ENCODE data around the gene HOXD1. TPM values are rescaled to one million over a fixed set of nuclear protein-coding genes. Genes with fewer than 3 reads are reported as not detected.

HOXD1 gene
- total RNA-seq, 2 experiments from 2014 or later: not detected

DNA sequence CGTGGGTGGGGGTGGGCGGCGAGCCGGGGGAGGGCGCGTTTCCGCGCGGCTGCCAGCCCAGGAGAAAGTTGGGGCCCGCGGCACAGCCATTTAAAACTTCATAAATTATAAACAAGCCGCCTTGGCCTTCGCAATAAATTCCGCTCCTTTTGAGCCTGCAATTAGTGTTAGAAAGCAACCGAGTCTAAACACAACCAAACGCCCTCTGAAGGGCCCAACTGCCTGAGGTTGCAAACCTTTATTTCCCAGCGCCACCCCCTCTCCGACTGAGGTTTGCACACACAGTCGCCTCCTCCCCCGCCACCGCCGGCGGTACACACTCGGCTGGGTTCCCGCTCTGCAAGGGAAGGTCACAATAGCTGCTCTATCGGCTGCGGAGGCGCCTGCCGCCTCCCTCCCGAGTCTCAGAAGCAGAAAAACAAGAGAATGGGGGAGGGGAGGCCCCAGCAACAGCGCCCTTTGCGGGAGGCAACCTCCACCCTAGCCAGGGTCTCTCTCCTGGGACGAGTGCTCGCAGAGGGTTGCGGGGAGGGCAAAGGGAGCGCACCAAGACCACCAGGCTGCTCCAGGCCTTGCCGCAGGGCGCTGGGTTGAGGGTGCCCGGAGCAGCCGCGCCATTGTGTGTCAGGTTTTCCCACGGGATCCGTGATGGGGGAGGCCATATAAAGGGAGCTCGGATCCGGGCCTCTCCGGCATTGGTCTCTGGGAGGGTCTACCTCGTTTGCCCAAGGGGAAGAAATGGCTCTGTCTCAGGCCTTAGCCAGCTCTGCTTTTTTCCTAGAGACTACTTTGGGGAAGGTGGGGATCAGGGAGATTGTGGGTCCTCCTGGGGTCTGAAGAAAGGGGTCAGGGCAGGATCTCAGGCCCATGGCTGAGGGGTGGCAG is 13.4 kb upstream of the HOXD1 start:
- Mint-ChIP-seq H3K27me3 (peaks cover 84% of the 10 kb centered on the region), H3K4me3 (no peak overlapping the region), H3K9me3 (peaks cover 1% of the 10 kb centered on the region), H3K27ac (no peak overlapping the region), H3K36me3 (ENCODE audit: low read depth) (no peaks in the 10 kb centered on the region), H3K4me1 (ENCODE audit: low read depth) (peaks cover 17% of the 10 kb centered on the region)
- DNase-seq (peak; percentile 66), ATAC-seq (peak; percentile 60)
- ChIA-PET CTCF (interaction anchor here (0.9 to 1.6 kb wide), 4 partner anchors 13 to 64 kb away, joined by 3 to 5 read pairs (median 4); partner anchors contain the start of gene HOXD1), POLR2A (no interaction called here)
- TF ChIP-seq, protein P1, sequence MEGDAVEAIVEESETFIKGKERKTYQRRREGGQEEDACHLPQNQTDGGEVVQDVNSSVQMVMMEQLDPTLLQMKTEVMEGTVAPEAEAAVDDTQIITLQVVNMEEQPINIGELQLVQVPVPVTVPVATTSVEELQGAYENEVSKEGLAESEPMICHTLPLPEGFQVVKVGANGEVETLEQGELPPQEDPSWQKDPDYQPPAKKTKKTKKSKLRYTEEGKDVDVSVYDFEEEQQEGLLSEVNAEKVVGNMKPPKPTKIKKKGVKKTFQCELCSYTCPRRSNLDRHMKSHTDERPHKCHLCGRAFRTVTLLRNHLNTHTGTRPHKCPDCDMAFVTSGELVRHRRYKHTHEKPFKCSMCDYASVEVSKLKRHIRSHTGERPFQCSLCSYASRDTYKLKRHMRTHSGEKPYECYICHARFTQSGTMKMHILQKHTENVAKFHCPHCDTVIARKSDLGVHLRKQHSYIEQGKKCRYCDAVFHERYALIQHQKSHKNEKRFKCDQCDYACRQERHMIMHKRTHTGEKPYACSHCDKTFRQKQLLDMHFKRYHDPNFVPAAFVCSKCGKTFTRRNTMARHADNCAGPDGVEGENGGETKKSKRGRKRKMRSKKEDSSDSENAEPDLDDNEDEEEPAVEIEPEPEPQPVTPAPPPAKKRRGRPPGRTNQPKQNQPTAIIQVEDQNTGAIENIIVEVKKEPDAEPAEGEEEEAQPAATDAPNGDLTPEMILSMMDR (IDR thresholded peaks at IDR 0.05): no peak
- intact Hi-C loops (cut with micrococcal nuclease): loop anchor here (5.0 kb wide), 1 partner anchor 43 kb away; no protein-coding TSS in a partner anchor

DNA sequence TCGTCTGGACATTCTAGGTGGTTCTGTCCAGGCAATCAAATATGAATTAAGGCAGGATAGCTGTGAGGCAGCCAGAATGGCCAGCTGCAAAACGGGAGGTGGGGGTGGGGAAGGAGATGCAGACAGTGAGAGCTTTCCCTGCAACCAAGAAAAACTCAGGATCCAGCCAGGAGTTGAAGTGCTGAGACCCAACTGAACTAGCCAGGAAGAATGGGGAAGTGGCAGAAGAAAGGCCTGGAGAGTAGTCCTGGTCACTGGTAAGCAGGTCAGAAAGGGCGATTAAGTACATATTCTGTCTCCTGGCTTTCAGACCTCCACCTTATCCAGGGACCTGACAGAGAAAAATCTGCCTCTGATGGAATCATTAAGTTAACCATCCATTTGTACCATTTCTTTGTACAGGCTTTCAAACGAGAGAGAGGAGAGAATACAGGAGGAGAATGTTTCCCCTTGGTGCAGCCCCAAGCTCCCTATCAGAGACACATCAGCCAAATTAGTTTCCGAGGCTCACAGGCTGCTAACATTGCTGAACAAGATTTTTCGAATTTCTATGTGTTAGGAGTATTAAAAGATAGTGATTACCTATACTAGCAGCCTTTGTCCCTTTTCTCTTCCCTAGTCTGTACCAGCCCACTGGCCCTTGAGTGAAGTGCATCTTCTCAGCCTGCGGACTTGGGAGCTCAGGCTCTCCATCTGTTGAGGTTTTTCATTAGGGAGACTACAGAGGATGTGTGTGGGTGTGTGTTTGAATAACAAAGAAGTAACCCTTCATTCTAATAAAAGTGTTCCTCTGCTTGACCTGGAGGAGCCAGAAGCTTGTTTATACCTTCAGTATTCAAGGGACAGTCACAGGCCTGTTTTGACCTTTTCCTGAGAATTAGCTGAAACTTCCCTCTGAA is 12.5 kb upstream of the HOXD1 start:
- H3K4me3 Mint-ChIP-seq: no peak overlapping the region
- CTCF ChIA-PET: interaction anchor here (1.1 to 1.6 kb wide), 4 partner anchors 13 to 65 kb away, joined by 3 to 5 read pairs (median 4); partner anchors contain the start of gene HOXD1
- H3K9me3 Mint-ChIP-seq: peaks cover 1% of the 10 kb centered on the region
- H3K36me3 Mint-ChIP-seq (ENCODE audit: low read depth): no peaks in the 10 kb centered on the region
- POLR2A ChIA-PET: no interaction called here
- TF ChIP-seq, protein P1 (IDR thresholded peaks at IDR 0.05): no peak
- peaks cover 17% of the 10 kb centered on the region for H3K4me1 Mint-ChIP-seq (ENCODE audit: low read depth)
- intact Hi-C loops (cut with micrococcal nuclease): no loop called here
- ATAC-seq: no peak
- peaks cover 85% of the 10 kb centered on the region for H3K27me3 Mint-ChIP-seq
- no peak overlapping the region for H3K27ac Mint-ChIP-seq
- DNase-seq: no peak

DNA sequence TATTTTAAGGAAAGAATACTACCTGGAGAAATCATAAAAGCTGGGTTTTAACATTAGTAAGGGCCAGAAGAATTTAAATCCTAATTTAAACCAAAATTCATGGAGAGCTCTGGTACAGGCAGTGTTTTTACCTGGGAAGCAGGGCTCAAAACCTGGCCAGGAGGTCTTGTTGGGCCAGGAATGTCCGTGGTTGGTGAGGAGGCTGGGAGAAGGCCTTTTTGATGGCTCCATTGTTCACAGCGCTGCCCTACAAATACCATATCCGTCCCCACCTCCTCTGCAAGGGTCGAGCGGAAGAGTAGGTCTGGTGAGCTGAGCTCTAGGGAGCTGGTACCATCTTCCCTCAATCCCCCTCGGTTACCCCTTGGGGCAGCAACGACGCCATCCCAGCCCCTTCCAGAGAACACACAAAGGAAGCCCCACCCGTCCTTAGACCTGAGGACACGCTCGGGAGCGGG is 10.9 kb upstream of the HOXD1 start:
- DNase-seq (no peak), ATAC-seq (no peak)
- Mint-ChIP-seq H3K27ac (no peak overlapping the region), H3K4me1 (ENCODE audit: low read depth) (peaks cover 15% of the 10 kb centered on the region), H3K4me3 (no peak overlapping the region), H3K27me3 (peaks cover 81% of the 10 kb centered on the region), H3K9me3 (no peaks in the 10 kb centered on the region), H3K36me3 (ENCODE audit: low read depth) (no peaks in the 10 kb centered on the region)
- ChIA-PET CTCF (interaction anchor here (0.7 to 1.2 kb wide), 2 partner anchors 51 to 473 kb away, joined by 3 to 5 read pairs; no protein-coding TSS in a partner anchor), POLR2A (no interaction called here)
- TF ChIP-seq, protein P1 (IDR thresholded peaks at IDR 0.05): no peak
- intact Hi-C loops (cut with micrococcal nuclease): no loop called here

DNA sequence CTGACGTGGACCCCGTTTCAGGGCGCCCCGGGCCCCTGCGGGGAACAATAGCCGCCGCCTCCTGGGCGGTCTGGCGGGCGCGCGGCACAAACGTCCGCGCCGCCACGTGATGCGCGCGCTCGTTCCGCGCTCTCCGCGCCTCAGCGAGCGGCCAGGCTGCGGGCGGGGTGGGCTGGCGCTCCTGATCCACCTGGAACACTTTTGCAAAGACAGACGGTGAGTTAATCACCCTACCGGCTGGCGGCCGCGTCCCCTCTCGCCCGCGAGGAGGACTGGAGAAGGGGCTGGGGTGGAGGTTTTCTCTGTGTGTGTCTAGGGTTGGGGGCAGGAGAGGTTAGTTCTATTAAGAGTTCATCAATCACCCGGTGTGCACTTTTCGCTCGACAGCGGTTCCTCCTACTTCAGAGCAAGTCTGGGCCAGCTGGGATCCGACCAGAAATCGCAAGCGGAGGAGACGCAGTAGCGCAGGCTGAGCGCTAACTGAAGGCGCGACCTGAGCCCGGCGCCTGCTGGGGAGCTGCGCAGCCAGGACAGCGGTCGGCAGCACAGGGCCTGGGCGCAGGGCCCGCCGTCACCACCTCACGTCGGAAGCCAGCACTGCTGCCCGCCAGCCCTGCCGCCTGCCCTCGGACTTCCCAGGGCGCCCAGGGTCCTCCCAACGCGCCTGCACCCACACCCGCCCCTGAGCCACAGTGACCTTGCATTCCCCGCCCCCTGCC is 10.3 kb upstream of the HOXD1 start:
- Mint-ChIP-seq H3K4me3 (peak overlapping the region; percentile 18), H3K27ac (no peak overlapping the region), H3K9me3 (no peaks in the 10 kb centered on the region), H3K36me3 (ENCODE audit: low read depth) (no peaks in the 10 kb centered on the region), H3K27me3 (peaks cover 79% of the 10 kb centered on the region), H3K4me1 (ENCODE audit: low read depth) (peaks cover 12% of the 10 kb centered on the region)
- ChIA-PET CTCF (interaction anchor here (0.7 to 2.5 kb wide), 3 partner anchors 9 to 472 kb away, joined by 3 to 6 read pairs (median 3); no protein-coding TSS in a partner anchor), POLR2A (no interaction called here)
- ATAC-seq (peak; percentile 18), DNase-seq (no peak)
- intact Hi-C loops (cut with micrococcal nuclease): no loop called here
- TF ChIP-seq, protein P1 (IDR thresholded peaks at IDR 0.05): no peak

Data from activated CD8-positive, alpha-beta T cell treated with anti-CD3 and anti-CD28 coated beads for 36 hours (primary cell).